Measurements from ENCODE around the gene SPECC1. TPM values are rescaled to one million over a fixed set of nuclear protein-coding genes. Genes with fewer than 3 reads are reported as not detected.

Gene SPECC1
- total RNA-seq, 1 experiment from 2014 or later = 128 TPM

GRCh38 chr17:20200016-20200795 is 191.0 kb downstream of the SPECC1 start:
- H3K9me3 ChIP-seq (ENCODE audit: insufficient read depth, low read depth) = peaks cover 10% of the 10 kb centered on the region
- no peaks in the 10 kb centered on the region for H3K27me3 ChIP-seq (ENCODE audit: insufficient read depth, low read depth)
- H3K9me2 ChIP-seq (ENCODE audit: insufficient read depth) = no peaks in the 10 kb centered on the region
- peaks cover 68% of the 10 kb centered on the region for H3K79me2 ChIP-seq (ENCODE audit: low read depth)
- ChIA-PET POLR2A (ENCODE audit: unreplicated experiment) (no interaction called here), CTCF (interaction anchor here (0.6 kb wide), 1 partner anchor 29 kb away, joined by 3 read pairs; no protein-coding TSS in a partner anchor)
- no peak overlapping the region for H3K4me2 ChIP-seq
- peaks cover 17% of the 10 kb centered on the region; the same call in 1 of the 2 replicates for H3K36me3 ChIP-seq (ENCODE audit: low read depth)
- BruUV-seq (replicated peaks) = no TSS peak
- no peak for DNase-seq
- no peak overlapping the region for H2AFZ ChIP-seq
- peaks cover 21% of the 10 kb centered on the region for H3F3A ChIP-seq (ENCODE audit: insufficient read depth, low read depth)
- no peak overlapping the region for H3K4me3 ChIP-seq
- H3K4me1 ChIP-seq (replicated peaks; ENCODE audit: insufficient read depth) = peaks cover 42% of the 10 kb centered on the region
- H4K20me1 ChIP-seq (ENCODE audit: insufficient read depth) = no peaks in the 10 kb centered on the region
- no peak overlapping the region for H3K27ac ChIP-seq
- no peak for TF ChIP-seq EZH2 (IDR thresholded peaks at IDR 0.05; ENCODE audit: low read depth)
- intact Hi-C loops (cut with micrococcal nuclease; ENCODE audit: unreplicated experiment) = no loop called here

GRCh38 chr17:20200865-20201458 is 191.8 kb downstream of the SPECC1 start:
- H3K4me2 ChIP-seq = no peak overlapping the region; the same call in 1 of the 2 replicates
- no TSS peak for BruUV-seq (replicated peaks)
- CTCF ChIA-PET = no interaction called here

GRCh38 chr17:20202141-20202621 is 193.0 kb downstream of the SPECC1 start:
- no peak for TF ChIP-seq EZH2 (IDR thresholded peaks at IDR 0.05; ENCODE audit: low read depth)
- TF ChIP-seq CTCF (conservative IDR thresholded peaks at IDR 0.05) = no peak
- ChIA-PET POLR2A (ENCODE audit: unreplicated experiment) (no interaction called here), CTCF (no interaction called here)
- peaks cover 68% of the 10 kb centered on the region for H3K79me2 ChIP-seq (ENCODE audit: low read depth)
- peak in 1 of 2 experiments; percentile 74 for DNase-seq
- no peaks in the 10 kb centered on the region for H3K27me3 ChIP-seq (ENCODE audit: insufficient read depth, low read depth)
- H3K4me2 ChIP-seq = peak overlapping the region; percentile 28
- BruUV-seq (replicated peaks) = no TSS peak
- intact Hi-C loops (cut with micrococcal nuclease; ENCODE audit: unreplicated experiment) = no loop called here
- H3K27ac ChIP-seq = peak overlapping the region; percentile 24; the same call in 1 of the 2 replicates
- H4K20me1 ChIP-seq (ENCODE audit: insufficient read depth) = no peaks in the 10 kb centered on the region
- H3K4me3 ChIP-seq = no peak overlapping the region
- H2AFZ ChIP-seq = no peak overlapping the region
- peaks cover 32% of the 10 kb centered on the region for H3F3A ChIP-seq (ENCODE audit: insufficient read depth, low read depth)
- peaks cover 61% of the 10 kb centered on the region for H3K4me1 ChIP-seq (replicated peaks; ENCODE audit: insufficient read depth)
- H3K36me3 ChIP-seq (ENCODE audit: low read depth) = peaks cover 9% of the 10 kb centered on the region; the same call in 1 of the 2 replicates
- no peaks in the 10 kb centered on the region for H3K9me2 ChIP-seq (ENCODE audit: insufficient read depth)
- H3K9me3 ChIP-seq (ENCODE audit: insufficient read depth, low read depth) = no peaks in the 10 kb centered on the region; the same call in 1 of the 2 replicates

More at GRCh38 chr17:20200865-20201458, 191.8 kb downstream of the SPECC1 start:
- H3K9me3 ChIP-seq (ENCODE audit: insufficient read depth, low read depth) = peaks cover 9% of the 10 kb centered on the region
- H3K27ac ChIP-seq = no peak overlapping the region
- H3F3A ChIP-seq (ENCODE audit: insufficient read depth, low read depth) = peaks cover 23% of the 10 kb centered on the region
- H3K27me3 ChIP-seq (ENCODE audit: insufficient read depth, low read depth) = no peaks in the 10 kb centered on the region
- H3K4me1 ChIP-seq (replicated peaks; ENCODE audit: insufficient read depth) = peaks cover 48% of the 10 kb centered on the region
- POLR2A ChIA-PET (ENCODE audit: unreplicated experiment) = no interaction called here
- H3K4me3 ChIP-seq = no peak overlapping the region
- peaks cover 17% of the 10 kb centered on the region; the same call in 1 of the 2 replicates for H3K36me3 ChIP-seq (ENCODE audit: low read depth)
- peaks cover 67% of the 10 kb centered on the region for H3K79me2 ChIP-seq (ENCODE audit: low read depth)
- H4K20me1 ChIP-seq (ENCODE audit: insufficient read depth) = no peaks in the 10 kb centered on the region
- DNase-seq = no peak
- intact Hi-C loops (cut with micrococcal nuclease; ENCODE audit: unreplicated experiment) = no loop called here
- no peaks in the 10 kb centered on the region for H3K9me2 ChIP-seq (ENCODE audit: insufficient read depth)
- TF ChIP-seq EZH2 (IDR thresholded peaks at IDR 0.05; ENCODE audit: low read depth) = no peak
- H2AFZ ChIP-seq = no peak overlapping the region

GRCh38 chr17:20203018-20203417 is 193.9 kb downstream of the SPECC1 start:
- H3K36me3 ChIP-seq (ENCODE audit: low read depth) = peaks cover 10% of the 10 kb centered on the region; the same call in 1 of the 2 replicates
- ChIA-PET CTCF (no interaction called here), POLR2A (ENCODE audit: unreplicated experiment) (interaction anchor here (0.6 to 0.7 kb wide), 2 partner anchors 23 to 504 kb away, joined by 7 read pairs; no protein-coding TSS in a partner anchor)
- no peaks in the 10 kb centered on the region for H4K20me1 ChIP-seq (ENCODE audit: insufficient read depth)
- no peaks in the 10 kb centered on the region; the same call in 1 of the 2 replicates for H3K9me3 ChIP-seq (ENCODE audit: insufficient read depth, low read depth)
- peak overlapping the region; percentile 24 for H3K27ac ChIP-seq
- no peak for TF ChIP-seq CTCF (conservative IDR thresholded peaks at IDR 0.05)
- TF ChIP-seq EZH2 (IDR thresholded peaks at IDR 0.05; ENCODE audit: low read depth) = no peak
- peaks cover 75% of the 10 kb centered on the region for H3K79me2 ChIP-seq (ENCODE audit: low read depth)
- H3F3A ChIP-seq (ENCODE audit: insufficient read depth, low read depth) = peaks cover 33% of the 10 kb centered on the region
- peaks cover 58% of the 10 kb centered on the region for H3K4me1 ChIP-seq (replicated peaks; ENCODE audit: insufficient read depth)
- DNase-seq = no peak
- H3K4me3 ChIP-seq = no peak overlapping the region
- H3K4me2 ChIP-seq = peak overlapping the region; percentile 28
- no peaks in the 10 kb centered on the region for H3K27me3 ChIP-seq (ENCODE audit: insufficient read depth, low read depth)
- no TSS peak for BruUV-seq (replicated peaks)
- no peak overlapping the region for H2AFZ ChIP-seq
- intact Hi-C loops (cut with micrococcal nuclease; ENCODE audit: unreplicated experiment) = no loop called here
- H3K9me2 ChIP-seq (ENCODE audit: insufficient read depth) = no peaks in the 10 kb centered on the region

All from PC-9 (cell line).